Globus pallidus (tissue), 1 donor: ENCODE data around the gene OR2C3.
"Not testable (repeated sequence)": the region's sequence is repeated elsewhere in the genome, so short reads cannot be mapped to it uniquely, and the experiment has no call there.

ENCODE experiments used
- DNase-seq: peaks from one replicate; pipeline ENCODE4 v3.0.0-alpha.2; 2015; ENCODE audit warnings: low spot score

Gene OR2C3

DNA sequence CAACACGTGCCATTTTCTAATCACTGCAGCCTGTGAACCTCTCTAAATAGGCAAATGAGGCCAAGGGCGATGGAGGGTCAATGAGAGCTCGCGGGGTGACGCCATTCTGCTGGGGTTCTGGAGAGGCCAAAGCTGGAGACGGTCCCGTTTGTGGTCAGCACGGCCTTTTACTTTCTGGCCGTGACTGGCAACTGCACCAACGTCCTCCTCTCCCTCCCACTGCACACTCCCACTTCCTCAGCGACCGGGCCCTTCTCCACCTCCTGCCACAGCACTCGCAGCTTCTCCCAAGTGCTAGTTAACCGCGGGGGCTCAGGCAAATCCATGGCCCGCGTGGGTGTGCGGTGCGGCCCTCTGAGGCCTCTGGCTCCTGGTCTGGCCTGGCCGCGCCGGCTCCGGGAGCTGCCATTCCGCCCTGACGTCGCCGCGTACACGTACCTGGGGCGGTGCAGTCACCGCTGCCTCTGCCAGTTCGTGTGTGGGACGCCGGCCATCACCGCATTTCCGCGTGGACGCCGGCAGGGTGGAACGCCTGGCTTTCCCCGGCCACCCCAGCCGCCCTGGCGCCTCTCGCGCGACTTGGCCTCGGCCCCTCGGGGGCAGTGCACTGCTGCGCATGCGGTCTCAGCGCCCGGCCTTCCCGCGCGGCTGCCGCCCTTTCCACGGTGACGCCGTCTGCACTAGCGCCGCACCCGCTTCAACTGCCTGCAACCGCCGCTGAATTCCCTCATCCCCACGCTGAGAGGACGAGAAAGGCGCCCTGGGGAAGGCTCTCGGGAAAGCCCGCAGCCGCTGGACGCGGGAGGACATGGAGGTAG, 18.2 kb downstream of the OR2C3 start:
- no peak for DNase-seq

DNA sequence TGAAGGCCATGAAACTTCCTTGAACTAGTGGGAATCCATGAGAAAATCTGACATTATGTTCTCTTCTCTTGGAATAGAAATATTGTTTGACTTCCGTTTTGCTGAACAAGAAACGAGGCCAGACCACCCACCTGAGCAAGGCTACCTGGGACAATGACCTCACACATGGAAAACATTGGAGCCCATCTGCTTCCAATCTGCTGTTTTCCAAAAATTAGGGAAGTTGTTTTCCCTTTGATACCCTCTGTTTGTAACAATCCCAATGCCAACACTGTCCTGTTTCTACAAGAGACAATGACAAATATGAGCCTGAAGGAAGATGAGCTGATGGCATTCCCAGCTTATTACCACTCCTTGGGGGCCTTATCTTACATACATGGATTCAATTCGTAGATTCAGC, 29.4 kb downstream of the OR2C3 start:
- no peak for DNase-seq

- DNase-seq, result no peak
These were observed 35.4 kb downstream of the OR2C3 start for GRCh38 chr1:247500865-247501264.

- DNase-seq, result no peak
These were observed 39.5 kb downstream of the OR2C3 start for GRCh38 chr1:247496581-247497285.

GRCh38 chr1:247494767-247495166, 41.5 kb downstream of the OR2C3 start:
- DNase-seq, result no peak

DNA sequence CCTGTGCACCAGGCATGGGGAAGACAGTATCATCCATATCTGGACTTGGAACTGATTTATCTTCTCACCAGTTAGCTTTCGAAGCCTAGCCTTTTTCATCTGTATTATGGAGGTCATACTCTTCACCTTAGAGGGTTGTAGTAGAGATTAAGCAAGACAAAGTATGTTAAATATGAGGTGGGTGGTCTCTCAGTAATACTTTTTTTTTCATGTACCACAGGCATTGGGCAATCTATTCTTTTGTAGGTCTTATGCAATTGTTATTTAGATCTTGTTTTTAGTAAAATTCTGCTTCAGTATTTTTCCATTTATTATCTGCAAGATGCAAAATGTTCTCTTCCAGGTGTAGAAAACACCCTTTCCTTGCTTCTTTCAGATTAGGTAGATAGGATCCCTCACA, 43.1 kb downstream of the OR2C3 start:
- DNase-seq, result no peak

DNA sequence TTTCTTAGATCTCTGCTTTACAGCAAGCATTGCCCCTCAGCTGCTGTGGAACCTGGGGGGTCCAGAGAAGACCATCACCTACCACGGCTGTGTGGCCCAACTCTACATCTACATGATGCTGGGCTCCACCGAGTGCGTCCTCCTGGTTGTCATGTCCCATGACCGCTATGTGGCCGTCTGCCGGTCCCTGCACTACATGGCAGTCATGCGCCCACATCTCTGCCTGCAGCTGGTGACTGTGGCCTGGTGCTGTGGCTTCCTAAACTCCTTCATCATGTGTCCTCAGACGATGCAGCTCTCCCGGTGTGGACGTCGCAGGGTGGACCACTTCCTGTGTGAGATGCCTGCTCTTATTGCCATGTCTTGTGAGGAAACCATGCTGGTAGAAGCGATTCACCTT, 44.9 kb downstream of the OR2C3 start:
- DNase-seq, result no peak

DNA sequence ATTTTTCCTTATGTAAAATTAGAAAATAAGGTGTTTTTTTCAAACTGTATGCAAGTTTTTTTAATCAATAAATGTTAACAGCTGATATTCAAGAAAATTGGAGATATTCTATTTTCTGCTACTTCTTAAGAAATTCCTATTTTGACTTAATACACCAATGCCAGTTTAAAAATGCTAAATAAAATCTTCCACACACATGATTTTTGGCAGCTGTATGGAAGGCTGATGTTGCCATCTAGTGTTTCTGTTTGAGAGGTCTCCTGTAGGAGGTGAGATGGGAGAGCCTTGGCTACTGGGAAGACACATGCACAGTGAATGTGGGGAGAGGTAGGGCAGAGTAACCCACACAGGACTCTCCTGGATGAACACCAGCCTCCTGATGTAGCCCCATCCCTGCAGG, 49.2 kb downstream of the OR2C3 start:
- peak; percentile 31 for DNase-seq

GRCh38 chr1:247482747-247483146, 53.5 kb downstream of the OR2C3 start:
- DNase-seq, result no peak

- DNase-seq, result not testable (repeated sequence)
These were observed 59.7 kb downstream of the OR2C3 start for GRCh38 chr1:247476328-247477058.

- DNase-seq, result no peak
These were observed 60.4 kb downstream of the OR2C3 start for GRCh38 chr1:247475793-247476192.
